Measurements from ENCODE around the gene EIF2B2. TPM values are rescaled to one million over a fixed set of nuclear protein-coding genes. Genes with fewer than 3 reads are reported as not detected.

EIF2B2 gene
- total RNA-seq, 2 experiments from 2014 or later = 21.0 to 24.2 TPM

- H3K27me3 Mint-ChIP-seq = no peaks in the 10 kb centered on the region
- no peak overlapping the region for H3K4me3 Mint-ChIP-seq
- no peaks in the 10 kb centered on the region for H3K4me1 Mint-ChIP-seq (ENCODE audit: low read depth)
- H3K36me3 Mint-ChIP-seq (ENCODE audit: low read depth) = no peaks in the 10 kb centered on the region
- ChIA-PET POLR2A (no interaction called here), CTCF (no interaction called here)
- H3K4me3 ChIP-seq (ENCODE audit: low read length) = no peak overlapping the region
- TF ChIP-seq CTCF (IDR thresholded peaks at IDR 0.05) = no peak
- H3K27ac ChIP-seq (ENCODE audit: low read depth in 1 of 2, low read length in 2 of 2) = no peak overlapping the region
- no peak for DNase-seq
- no peaks in the 10 kb centered on the region for H3K36me3 ChIP-seq (ENCODE audit: insufficient read depth, low read length)
- H3K4me1 ChIP-seq (ENCODE audit: insufficient read depth, low read length) = no peaks in the 10 kb centered on the region
- no peaks in the 10 kb centered on the region for H3K27me3 ChIP-seq (ENCODE audit: control insufficient read depth in 1 of 2, insufficient read depth in 2 of 2, low read length in 2 of 2)
- intact Hi-C loops (cut with DNase I, micrococcal nuclease) = no loop called here
- H3K9me3 Mint-ChIP-seq = no peaks in the 10 kb centered on the region
- no peak for ATAC-seq (ENCODE audit: poor library complexity)
- H3K27ac Mint-ChIP-seq = no peak overlapping the region
- no peaks in the 10 kb centered on the region for H3K9me3 ChIP-seq (ENCODE audit: control insufficient read depth in 1 of 2, insufficient read depth in 1 of 2, low read length in 2 of 2)
Measured at GRCh38 chr14:74981833-74982232, 20.9 kb upstream of the EIF2B2 start.

GRCh38 chr14:74982661-74983060 is 20.1 kb upstream of the EIF2B2 start:
- ATAC-seq (ENCODE audit: poor library complexity) (no peak), DNase-seq (no peak)
- CTCF ChIA-PET = no interaction called here
- Histone ChIP-seq H3K4me1 (ENCODE audit: insufficient read depth, low read length) (no peaks in the 10 kb centered on the region), H3K27me3 (ENCODE audit: control insufficient read depth in 1 of 2, insufficient read depth in 2 of 2, low read length in 2 of 2) (no peaks in the 10 kb centered on the region), H3K36me3 (ENCODE audit: insufficient read depth, low read length) (no peaks in the 10 kb centered on the region), H3K4me3 (ENCODE audit: low read length) (no peak overlapping the region), H3K9me3 (ENCODE audit: control insufficient read depth in 1 of 2, insufficient read depth in 1 of 2, low read length in 2 of 2) (no peaks in the 10 kb centered on the region), H3K27ac (ENCODE audit: low read depth in 1 of 2, low read length in 2 of 2) (no peak overlapping the region)
- TF ChIP-seq CTCF (IDR thresholded peaks at IDR 0.05) = no peak
- no peak overlapping the region for H3K27ac Mint-ChIP-seq
- H3K4me1 Mint-ChIP-seq (ENCODE audit: low read depth) = no peaks in the 10 kb centered on the region
- H3K4me3 Mint-ChIP-seq = no peak overlapping the region
- intact Hi-C loops (cut with DNase I, micrococcal nuclease) = no loop called here
- no peaks in the 10 kb centered on the region for H3K36me3 Mint-ChIP-seq (ENCODE audit: low read depth)
- no peaks in the 10 kb centered on the region for H3K9me3 Mint-ChIP-seq
- POLR2A ChIA-PET = no interaction called here
- no peaks in the 10 kb centered on the region for H3K27me3 Mint-ChIP-seq

GRCh38 chr14:74983343-74983742 is 19.4 kb upstream of the EIF2B2 start:
- no peak overlapping the region for H3K27ac Mint-ChIP-seq
- no peaks in the 10 kb centered on the region for H3K36me3 Mint-ChIP-seq (ENCODE audit: low read depth)
- no peak overlapping the region for H3K27ac ChIP-seq (ENCODE audit: low read depth in 1 of 2, low read length in 2 of 2)
- no peak overlapping the region for H3K4me3 ChIP-seq (ENCODE audit: low read length)
- intact Hi-C loops (cut with DNase I, micrococcal nuclease) = no loop called here
- ATAC-seq (ENCODE audit: poor library complexity) (no peak), DNase-seq (no peak)
- no peaks in the 10 kb centered on the region for H3K4me1 ChIP-seq (ENCODE audit: insufficient read depth, low read length)
- CTCF ChIA-PET = no interaction called here
- no peaks in the 10 kb centered on the region for H3K9me3 ChIP-seq (ENCODE audit: control insufficient read depth in 1 of 2, insufficient read depth in 1 of 2, low read length in 2 of 2)
- H3K36me3 ChIP-seq (ENCODE audit: insufficient read depth, low read length) = no peaks in the 10 kb centered on the region
- no peak overlapping the region for H3K4me3 Mint-ChIP-seq
- H3K9me3 Mint-ChIP-seq = no peaks in the 10 kb centered on the region
- POLR2A ChIA-PET = no interaction called here
- H3K4me1 Mint-ChIP-seq (ENCODE audit: low read depth) = no peaks in the 10 kb centered on the region
- no peak for TF ChIP-seq CTCF (IDR thresholded peaks at IDR 0.05)
- no peaks in the 10 kb centered on the region for H3K27me3 ChIP-seq (ENCODE audit: control insufficient read depth in 1 of 2, insufficient read depth in 2 of 2, low read length in 2 of 2)
- H3K27me3 Mint-ChIP-seq = no peaks in the 10 kb centered on the region
